Hepatocyte (in vitro differentiated cells): ENCODE measurements around the gene BCAS3. TPM values are rescaled to one million over a fixed set of nuclear protein-coding genes. Genes with fewer than 3 reads are reported as not detected.

Experiments used
- DNase-seq: peaks from one replicate; pipeline ENCODE4 v3.0.0-alpha.2; 2016; ENCODE audit warnings: low spot score
- H2AFZ ChIP-seq: fragments of 200-600 bp; sonication (generic); 2 replicates; pipeline ENCODE4 v1.6.0; 2016; ENCODE audit warnings: antibody characterized with exemption, mild to moderate bottlenecking
- H3K27ac ChIP-seq: fragments of 200-600 bp; sonication (generic); 2 replicates; pipeline ENCODE4 v1.5.1; 2016; ENCODE audit warnings: mild to moderate bottlenecking
- H3K27me3 ChIP-seq: fragments of 200-600 bp; sonication (generic); 2 replicates; pipeline ENCODE4 v1.6.1; 2016
- H3K36me3 ChIP-seq: fragments of 200-600 bp; sonication (generic); replicated peaks from 2 replicates; pipeline ENCODE4 v1.5.1; 2016; ENCODE audit warnings: low read depth; ENCODE audit not compliant: insufficient read depth
- H3K4me1 ChIP-seq: fragments of 200-600 bp; sonication (generic); 2 replicates; pipeline ENCODE4 v1.5.1; 2016; ENCODE audit warnings: mild to moderate bottlenecking, moderate library complexity; ENCODE audit not compliant: insufficient read depth
- H3K4me2 ChIP-seq: fragments of 200-600 bp; sonication (generic); 2 replicates; pipeline ENCODE4 v1.6.0; 2016
- H3K4me3 ChIP-seq: fragments of 200-600 bp; sonication (generic); 2 replicates; pipeline ENCODE4 v1.5.1; 2016; ENCODE audit warnings: mild to moderate bottlenecking
- H3K79me2 ChIP-seq: fragments of 200-600 bp; sonication (generic); 2 replicates; pipeline ENCODE4 v1.6.0; 2017; ENCODE audit warnings: mild to moderate bottlenecking
- H3K9me2 ChIP-seq: fragments of 200-600 bp; sonication (generic); replicated peaks from 2 replicates; pipeline ENCODE4 v1.6.0; 2017; ENCODE audit warnings: mild to moderate bottlenecking; ENCODE audit not compliant: insufficient read depth
- H3K9me3 ChIP-seq: fragments of 200-600 bp; sonication (generic); 2 replicates; pipeline ENCODE4 v1.5.1; 2016; ENCODE audit warnings: low read depth, mild to moderate bottlenecking
- H4K20me1 ChIP-seq: fragments of 200-600 bp; sonication (generic); 2 replicates; pipeline ENCODE4 v1.6.0; 2016; ENCODE audit warnings: mild to moderate bottlenecking; ENCODE audit not compliant: insufficient read depth, poor library complexity, severe bottlenecking
- CTCF ChIP-seq: fragments of 200-600 bp; sonication (generic); IDR thresholded peaks from 2 replicates; pipeline ENCODE4 v1.5.1; 2016; ENCODE audit warnings: antibody characterized with exemption, mild to moderate bottlenecking; ENCODE audit not compliant: poor library complexity
- EZH2 ChIP-seq: fragments of 200-600 bp; sonication (generic); IDR thresholded peaks from 2 replicates; pipeline ENCODE4 v1.6.1; 2016; ENCODE audit warnings: antibody characterized with exemption, mild to moderate bottlenecking, borderline replicate concordance
- EZH2phosphoT487 ChIP-seq: fragments of 200-600 bp; sonication (generic); IDR thresholded peaks from one replicate; pipeline ENCODE4 v1.6.1; 2018; ENCODE audit warnings: antibody characterized with exemption, mild to moderate bottlenecking, low read depth, moderate library complexity; ENCODE audit not compliant: unreplicated experiment, severe bottlenecking
- WGBS: methylation state at CpG from one replicate; pipeline ENCODE4 v1.1.6; 2016; ENCODE audit warnings: low lambda C conversion rate; ENCODE audit errors: missing lambda C conversion rate; 5-methylcytosine and 5-hydroxymethylcytosine counted together
- polyA plus RNA-seq: library from polyadenylated mRNA; unstranded; fragments of >200 nt; fragmentation: Nextera tagmentation; extraction: Ambion mirVana; gene quantifications from 2 replicates; pipeline ENCODE4 v1.2.1, GENCODE V29; 2016
- total RNA-seq: library from RNA; depleted of rRNA; stranded (reverse); fragments of >200 nt; gene quantifications from 2 replicates; pipeline ENCODE4 v1.2.3, GENCODE V29; 2014

Gene BCAS3
- total and polyA plus RNA-seq, 2 experiments from 2014 or later = 16.5 to 58.8 TPM

GRCh38 chr17:61106354-61106753 is 428.7 kb downstream of the BCAS3 start:
- no peak overlapping the region for H3K27ac ChIP-seq
- H3K4me1 ChIP-seq = no peaks in the 10 kb centered on the region
- H3K9me3 ChIP-seq = no peaks in the 10 kb centered on the region
- DNase-seq = no peak
- no peak overlapping the region for H3K4me2 ChIP-seq
- no peak overlapping the region for H3K4me3 ChIP-seq
- no peaks in the 10 kb centered on the region for H4K20me1 ChIP-seq
- TF ChIP-seq EZH2 (no peak), EZH2phosphoT487 (no peak), CTCF (no peak)
- whole genome bisulfite sequencing = 79% methylated on average over 4 of the region's 4 CpGs
- H3K79me2 ChIP-seq = no peaks in the 10 kb centered on the region
- no peaks in the 10 kb centered on the region for H3K27me3 ChIP-seq
- no peak overlapping the region for H2AFZ ChIP-seq
- H3K9me2 ChIP-seq = no peaks in the 10 kb centered on the region
- no peaks in the 10 kb centered on the region for H3K36me3 ChIP-seq

DNA sequence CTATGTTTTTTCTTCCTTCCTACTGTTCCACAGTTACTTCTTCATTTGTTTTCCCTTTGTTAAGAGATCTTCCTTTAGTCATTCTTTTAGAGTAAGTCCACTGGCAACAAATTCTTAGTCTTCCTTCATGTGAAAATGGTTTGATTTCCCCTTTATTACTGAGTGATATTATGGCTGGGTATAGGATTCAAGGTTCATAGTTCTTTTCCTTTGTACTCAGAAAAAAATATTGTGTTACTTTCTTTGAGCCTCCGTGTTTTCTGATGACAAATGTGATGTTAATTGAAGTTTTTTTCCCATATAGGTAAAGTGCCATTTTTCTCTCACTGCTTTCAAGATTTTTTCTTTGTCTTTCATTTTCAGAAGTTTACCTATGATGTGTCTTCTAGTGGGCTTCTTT is 438.9 kb downstream of the BCAS3 start:
- Histone ChIP-seq H2AFZ (no peak overlapping the region), H3K4me1 (no peaks in the 10 kb centered on the region), H3K4me3 (no peak overlapping the region), H3K36me3 (no peaks in the 10 kb centered on the region), H3K4me2 (no peak overlapping the region), H3K79me2 (no peaks in the 10 kb centered on the region), H3K27me3 (no peaks in the 10 kb centered on the region), H4K20me1 (no peaks in the 10 kb centered on the region), H3K9me3 (no peaks in the 10 kb centered on the region), H3K9me2 (no peaks in the 10 kb centered on the region), H3K27ac (no peak overlapping the region)
- TF ChIP-seq EZH2 = no peak
- TF ChIP-seq EZH2phosphoT487 = no peak
- TF ChIP-seq CTCF = no peak
- DNase-seq = no peak
- WGBS = 95% methylated on average over 1 of the region's 1 CpG

GRCh38 chr17:61117983-61118382 is 440.3 kb downstream of the BCAS3 start:
- 89% methylated on average over 4 of the region's 4 CpGs for WGBS
- Histone ChIP-seq H3K27me3 (no peaks in the 10 kb centered on the region), H3K9me2 (no peaks in the 10 kb centered on the region), H4K20me1 (no peaks in the 10 kb centered on the region), H2AFZ (no peak overlapping the region), H3K36me3 (no peaks in the 10 kb centered on the region), H3K27ac (no peak overlapping the region), H3K9me3 (no peaks in the 10 kb centered on the region), H3K4me1 (no peaks in the 10 kb centered on the region), H3K4me2 (no peak overlapping the region), H3K79me2 (no peaks in the 10 kb centered on the region), H3K4me3 (no peak overlapping the region)
- no peak for DNase-seq
- no peak for TF ChIP-seq CTCF
- TF ChIP-seq EZH2phosphoT487 = no peak
- no peak for TF ChIP-seq EZH2

DNA sequence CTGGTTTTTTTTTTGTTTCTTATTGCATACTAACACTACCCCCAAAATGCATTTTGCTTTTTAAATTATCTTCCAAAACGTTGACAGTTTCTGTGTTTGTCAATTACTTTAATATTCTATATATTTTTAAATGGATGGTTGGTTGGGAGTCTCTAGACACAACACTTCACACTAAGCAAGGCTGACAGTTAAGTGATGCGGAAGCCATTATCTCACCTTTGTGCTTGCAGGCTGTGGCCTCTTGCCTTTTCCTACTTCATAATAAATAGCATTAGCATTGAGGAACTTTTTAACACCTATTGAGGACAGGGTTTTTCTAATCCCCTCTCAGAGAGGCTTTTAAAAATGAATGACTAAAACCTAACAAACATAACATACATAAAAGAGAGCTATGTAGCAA is 441.2 kb downstream of the BCAS3 start:
- no peak for DNase-seq
- Histone ChIP-seq H4K20me1 (no peaks in the 10 kb centered on the region), H3K4me3 (no peak overlapping the region), H3K27me3 (no peaks in the 10 kb centered on the region), H2AFZ (no peak overlapping the region), H3K79me2 (no peaks in the 10 kb centered on the region), H3K27ac (no peak overlapping the region), H3K36me3 (no peaks in the 10 kb centered on the region), H3K4me2 (no peak overlapping the region), H3K9me2 (no peaks in the 10 kb centered on the region), H3K4me1 (no peaks in the 10 kb centered on the region), H3K9me3 (no peaks in the 10 kb centered on the region)
- no peak for TF ChIP-seq EZH2
- no peak for TF ChIP-seq CTCF
- TF ChIP-seq EZH2phosphoT487 = no peak
- 75% methylated on average over 2 of the region's 2 CpGs for WGBS
